Gastroesophageal sphincter (tissue), 4 donors: ENCODE measurements around the gene INPP4B. TPM values are rescaled to one million over a fixed set of nuclear protein-coding genes. Genes with fewer than 3 reads are reported as not detected.

Source experiments
- ATAC-seq: fragments of 150-250 bp; one replicate; pipeline ENCODE4 v1.9.1; 2016; ENCODE audit warnings: mild to moderate bottlenecking, moderate library complexity
- H3K27ac ChIP-seq, 4 donors: fragments of 200-600 bp; sonication (generic) in 3 of 4; 1 replicate in 3 of 4; 2 replicates in 1 of 4; pipeline ENCODE4 v1.5.1; 2016 to 2019
- H3K27me3 ChIP-seq: fragments of 200-600 bp; sonication (generic); one replicate; pipeline ENCODE4 v1.5.1; 2019
- H3K36me3 ChIP-seq, 2 donors: fragments of 200-600 bp; sonication (generic); one replicate each; pipeline ENCODE4 v1.5.1; 2019; ENCODE audit warnings: control low read depth in 1 of 2
- H3K4me1 ChIP-seq, 3 donors: fragments of 200-600 bp; sonication (generic); 1 replicate in 2 of 3; 2 replicates in 1 of 3; pipeline ENCODE4 v1.5.1; 2016 to 2019; ENCODE audit warnings: control low read depth in 2 of 3
- H3K4me3 ChIP-seq, 2 donors: fragments of 200-600 bp; sonication (generic); one replicate each; pipeline ENCODE4 v1.5.1; 2019; ENCODE audit warnings: mild to moderate bottlenecking in 1 of 2, moderate library complexity in 1 of 2
- H3K9me3 ChIP-seq, 3 donors: fragments of 200-600 bp; sonication (generic); one replicate each; pipeline ENCODE4 v1.5.1; 2017 to 2019; ENCODE audit warnings: control low read depth in 2 of 3
- EP300 ChIP-seq: sonication (generic); formaldehyde crosslinking; IDR thresholded peaks from one replicate; pipeline ENCODE4 v1.6.1; 2017; ENCODE audit warnings: antibody characterized with exemption, mild to moderate bottlenecking
- POLR2A ChIP-seq, 2 donors: fragments of 450-650 bp; IDR thresholded peaks; one replicate each; pipeline ENCODE4 v1.6.1; 2017; ENCODE audit warnings: antibody characterized with exemption in 2 of 2, mild to moderate bottlenecking in 2 of 2, moderate library complexity in 1 of 2
- POLR2AphosphoS5 ChIP-seq: sonication (generic); formaldehyde crosslinking; IDR thresholded peaks from one replicate; pipeline ENCODE4 v1.6.1; 2017; ENCODE audit warnings: antibody characterized with exemption
- WGBS, 2 donors: methylation state at CpG; one replicate each; pipeline ENCODE4 v1.1.5; 2018; ENCODE audit warnings: low coverage in 1 of 2; 5-methylcytosine and 5-hydroxymethylcytosine counted together
- total RNA-seq, 4 donors: library from RNA; depleted of rRNA; stranded (reverse); fragments of >200 nt; gene quantifications; one replicate each; pipeline ENCODE4 v1.1.0, GENCODE V29; 2016
- TF ChIP-seq, protein P1 (sequence below), 4 experiments: fragments of 200-600 bp in 2 of 4; fragments of 450-650 bp in 2 of 4; sonication (generic) in 1 of 4; IDR thresholded peaks; one replicate each; pipeline ENCODE4 v1.5.1; 2017 to 2019; ENCODE audit warnings: antibody characterized with exemption in 4 of 4, mild to moderate bottlenecking in 2 of 4, moderate library complexity in 2 of 4

INPP4B gene
- total RNA-seq, 4 donors from 2014 or later, result 17.6 to 63.8 (median 31.3) TPM

DNA sequence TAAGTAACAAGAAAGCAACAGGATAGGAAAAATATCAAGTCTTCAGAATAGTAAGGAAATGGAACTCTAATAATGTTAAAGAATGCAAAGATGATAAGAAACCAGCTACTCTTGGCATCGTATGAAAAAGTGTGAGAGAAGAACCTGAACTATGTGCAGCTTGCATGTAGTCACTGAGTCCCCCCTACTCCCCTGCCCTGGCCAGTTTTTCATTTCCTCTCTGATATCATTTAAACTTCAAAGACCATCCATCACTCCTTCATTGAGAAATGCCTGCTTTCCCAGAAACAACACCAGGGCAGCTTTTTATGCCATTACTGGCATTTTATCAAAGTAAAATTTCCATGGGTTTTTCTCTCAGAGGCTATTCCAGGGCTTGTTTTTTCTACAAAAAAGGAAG lies 28.1 kb downstream of the INPP4B start:
- peaks cover 0 to 21% (median 3%) of the 10 kb centered on the region in 3 donors for H3K4me1 ChIP-seq
- ATAC-seq, result no peak
- no peak overlapping the region for H3K4me3 ChIP-seq
- no peaks in the 10 kb centered on the region for H3K36me3 ChIP-seq
- WGBS, 2 donors, result 20 to 22% methylated on average over 1 of the region's 1 CpG
- H3K9me3 ChIP-seq, result no peaks in the 10 kb centered on the region
- H3K27ac ChIP-seq, result peak overlapping the region in 2 of 4 donors; percentile 61 to 64
- H3K27me3 ChIP-seq, result no peaks in the 10 kb centered on the region
- TF ChIP-seq POLR2AphosphoS5 (peak; percentile 13), EP300 (no peak)

DNA sequence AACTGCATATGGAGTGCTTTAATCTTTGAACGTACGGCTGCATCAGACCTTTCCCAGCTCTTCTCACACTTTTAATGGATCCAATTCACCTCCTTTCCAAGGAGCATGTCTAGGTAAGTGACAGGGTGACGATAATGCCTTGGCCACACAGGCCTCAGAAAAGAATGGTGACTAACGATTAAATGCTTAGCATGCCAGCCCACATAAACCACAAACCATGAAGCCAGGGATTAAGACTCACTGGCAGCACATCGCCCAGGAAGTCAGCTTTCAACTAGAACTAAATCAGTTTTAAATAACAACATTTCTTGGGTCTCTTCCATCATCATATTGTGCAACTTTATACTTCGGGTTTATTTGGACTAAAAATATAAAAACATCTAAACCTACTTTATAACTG lies 28.7 kb downstream of the INPP4B start:
- Histone ChIP-seq H3K4me1 (peaks cover 0 to 21% (median 3%) of the 10 kb centered on the region in 3 donors), H3K4me3 (no peak overlapping the region), H3K9me3 (no peaks in the 10 kb centered on the region), H3K27me3 (no peaks in the 10 kb centered on the region), H3K36me3 (no peaks in the 10 kb centered on the region), H3K27ac (peak overlapping the region; percentile 46 to 64 (median 55))
- 13 to 38% methylated on average over 5 to 6 of the region's 6 CpGs for WGBS, 2 donors
- TF ChIP-seq EP300 (no peak), POLR2AphosphoS5 (peak; percentile 73)
- ATAC-seq, result peak; percentile 52

- H3K27ac ChIP-seq, result no peak overlapping the region
- no peaks in the 10 kb centered on the region for H3K27me3 ChIP-seq
- peaks cover 0 to 21% (median 3%) of the 10 kb centered on the region in 3 donors for H3K4me1 ChIP-seq
- no peak overlapping the region for H3K4me3 ChIP-seq
- H3K36me3 ChIP-seq, result no peaks in the 10 kb centered on the region
- TF ChIP-seq EP300, result no peak
- TF ChIP-seq POLR2AphosphoS5, result no peak
- TF ChIP-seq, protein P1, sequence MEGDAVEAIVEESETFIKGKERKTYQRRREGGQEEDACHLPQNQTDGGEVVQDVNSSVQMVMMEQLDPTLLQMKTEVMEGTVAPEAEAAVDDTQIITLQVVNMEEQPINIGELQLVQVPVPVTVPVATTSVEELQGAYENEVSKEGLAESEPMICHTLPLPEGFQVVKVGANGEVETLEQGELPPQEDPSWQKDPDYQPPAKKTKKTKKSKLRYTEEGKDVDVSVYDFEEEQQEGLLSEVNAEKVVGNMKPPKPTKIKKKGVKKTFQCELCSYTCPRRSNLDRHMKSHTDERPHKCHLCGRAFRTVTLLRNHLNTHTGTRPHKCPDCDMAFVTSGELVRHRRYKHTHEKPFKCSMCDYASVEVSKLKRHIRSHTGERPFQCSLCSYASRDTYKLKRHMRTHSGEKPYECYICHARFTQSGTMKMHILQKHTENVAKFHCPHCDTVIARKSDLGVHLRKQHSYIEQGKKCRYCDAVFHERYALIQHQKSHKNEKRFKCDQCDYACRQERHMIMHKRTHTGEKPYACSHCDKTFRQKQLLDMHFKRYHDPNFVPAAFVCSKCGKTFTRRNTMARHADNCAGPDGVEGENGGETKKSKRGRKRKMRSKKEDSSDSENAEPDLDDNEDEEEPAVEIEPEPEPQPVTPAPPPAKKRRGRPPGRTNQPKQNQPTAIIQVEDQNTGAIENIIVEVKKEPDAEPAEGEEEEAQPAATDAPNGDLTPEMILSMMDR (IDR thresholded peaks at IDR 0.05), result no peak
- TF ChIP-seq POLR2A (IDR thresholded peaks at IDR 0.05), result no peak
- WGBS, 2 donors, result 4 to 27% methylated on average over 1 of the region's 1 CpG
- no peaks in the 10 kb centered on the region for H3K9me3 ChIP-seq
- peak; percentile 42 for ATAC-seq
Measured at GRCh38 chr4:142815834-142816233, 30.3 kb downstream of the INPP4B start.

- ATAC-seq, result no peak
- Histone ChIP-seq H3K4me3 (no peak overlapping the region), H3K27ac (no peak overlapping the region), H3K9me3 (no peaks in the 10 kb centered on the region), H3K36me3 (no peaks in the 10 kb centered on the region), H3K4me1 (peaks cover 0 to 21% (median 3%) of the 10 kb centered on the region in 3 donors), H3K27me3 (no peaks in the 10 kb centered on the region)
- TF ChIP-seq POLR2A (IDR thresholded peaks at IDR 0.05), result no peak
- TF ChIP-seq, protein P1 (IDR thresholded peaks at IDR 0.05), result no peak
- no peak for TF ChIP-seq POLR2AphosphoS5
- TF ChIP-seq EP300, result no peak
- WGBS, 2 donors, result 68 to 96% methylated on average over 2 of the region's 2 CpGs
Measured at GRCh38 chr4:142813388-142813787, 32.7 kb downstream of the INPP4B start.

DNA sequence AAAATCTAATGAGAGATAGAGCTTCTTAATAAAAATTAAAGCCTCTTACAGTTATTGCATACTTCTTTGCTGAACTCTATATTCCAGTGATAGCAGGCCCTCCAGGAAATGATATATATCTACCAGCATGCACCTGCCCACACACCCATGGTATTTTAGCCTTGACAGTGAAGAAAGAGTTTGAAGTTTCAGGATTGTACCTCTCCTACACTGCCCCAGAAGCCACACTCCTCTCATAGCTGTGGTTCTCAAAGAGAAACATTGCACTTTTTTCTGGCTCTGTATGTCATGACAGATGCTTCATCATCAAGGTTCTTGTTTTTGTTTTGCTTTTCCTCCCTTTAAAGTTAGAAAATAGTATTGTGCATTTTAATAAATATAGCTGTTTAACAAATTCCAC lies 34.0 kb downstream of the INPP4B start:
- no peaks in the 10 kb centered on the region for H3K27me3 ChIP-seq
- no peak overlapping the region for H3K4me3 ChIP-seq
- TF ChIP-seq POLR2A (IDR thresholded peaks at IDR 0.05), result no peak
- no peak for TF ChIP-seq EP300
- TF ChIP-seq, protein P1 (IDR thresholded peaks at IDR 0.05), result no peak
- TF ChIP-seq POLR2AphosphoS5, result no peak

DNA sequence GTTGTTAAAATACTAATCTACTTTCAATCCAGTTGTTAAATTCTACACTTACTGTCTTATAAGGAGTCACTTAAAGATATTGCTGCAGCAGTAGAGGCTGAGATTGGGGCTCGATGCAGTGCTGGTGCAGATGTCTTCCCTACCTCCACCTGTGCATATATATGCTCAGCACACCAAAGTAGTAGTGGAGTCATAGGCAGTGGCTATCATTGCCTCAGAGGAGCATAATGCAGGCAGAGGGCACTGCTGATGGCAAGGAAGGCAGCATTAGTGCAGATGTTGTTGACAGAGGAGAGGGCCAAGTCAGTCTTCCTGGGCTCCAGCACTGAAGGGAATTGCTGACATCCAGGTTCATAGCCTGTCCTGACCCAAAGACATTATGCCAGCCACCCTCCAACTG lies 35.1 kb downstream of the INPP4B start:
- 100% methylated on average over 1 of the region's 1 CpG; no CpG with 5 or more reads in 1 of the 2 donors for WGBS, 2 donors
- TF ChIP-seq EP300 (no peak), POLR2AphosphoS5 (no peak), POLR2A (IDR thresholded peaks at IDR 0.05) (no peak)
- TF ChIP-seq, protein P1 (IDR thresholded peaks at IDR 0.05), result no peak
- ATAC-seq, result no peak
- Histone ChIP-seq H3K36me3 (no peaks in the 10 kb centered on the region), H3K9me3 (no peaks in the 10 kb centered on the region), H3K27ac (no peak overlapping the region), H3K4me1 (peaks cover 0 to 7% (median 0%) of the 10 kb centered on the region in 3 donors), H3K4me3 (no peak overlapping the region), H3K27me3 (no peaks in the 10 kb centered on the region)

More for the DNA sequence above, 34.0 kb downstream of the INPP4B start:
- Histone ChIP-seq H3K9me3 (no peaks in the 10 kb centered on the region), H3K36me3 (no peaks in the 10 kb centered on the region), H3K27ac (no peak overlapping the region), H3K4me1 (peaks cover 0 to 8% (median 0%) of the 10 kb centered on the region in 3 donors)
- ATAC-seq, result no peak
